Measurements from ENCODE around the gene ATXN7L1. TPM values are rescaled to one million over a fixed set of nuclear protein-coding genes. Genes with fewer than 3 reads are reported as not detected.
"Not testable (repeated sequence)": the region's sequence is repeated elsewhere in the genome, so short reads cannot be mapped to it uniquely, and the experiment has no call there.

ATXN7L1 gene
- total RNA-seq, 4 donors from 2014 or later: 8.0 to 14.1 (median 10.6) TPM

DNA sequence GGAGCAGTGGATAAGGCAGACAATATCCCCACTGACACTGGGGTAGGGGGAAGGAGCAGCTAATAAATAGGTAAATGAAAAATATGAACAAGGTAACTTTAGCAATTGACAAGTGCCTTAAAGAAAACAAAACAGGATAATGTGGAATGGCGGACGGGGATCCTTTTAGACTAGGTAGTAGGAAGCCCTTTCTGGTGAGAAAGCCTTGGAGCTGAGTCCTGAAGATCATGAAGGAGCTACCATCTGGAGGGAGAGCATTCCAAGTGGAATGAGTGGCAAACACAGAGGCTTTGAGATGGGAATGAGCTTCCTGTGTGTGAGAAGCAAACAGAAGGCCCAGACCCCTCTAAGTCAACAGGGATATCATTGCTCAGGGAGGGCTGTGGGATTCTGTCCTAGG, 16.0 kb upstream of the ATXN7L1 start:
- no peaks in the 10 kb centered on the region for H3K9me3 ChIP-seq
- intact Hi-C loops (cut with DNase I): no loop called here

GRCh38 chr7:105890290-105890997, 14.0 kb upstream of the ATXN7L1 start:
- no peak for DNase-seq
- H3K4me1 ChIP-seq: no peaks in the 10 kb centered on the region
- H3K4me3 ChIP-seq: no peak overlapping the region
- H3K9me3 ChIP-seq: no peaks in the 10 kb centered on the region
- 59 to 71% methylated on average over 4 of the region's 4 CpGs for WGBS, 2 donors
- TF ChIP-seq, protein P1, sequence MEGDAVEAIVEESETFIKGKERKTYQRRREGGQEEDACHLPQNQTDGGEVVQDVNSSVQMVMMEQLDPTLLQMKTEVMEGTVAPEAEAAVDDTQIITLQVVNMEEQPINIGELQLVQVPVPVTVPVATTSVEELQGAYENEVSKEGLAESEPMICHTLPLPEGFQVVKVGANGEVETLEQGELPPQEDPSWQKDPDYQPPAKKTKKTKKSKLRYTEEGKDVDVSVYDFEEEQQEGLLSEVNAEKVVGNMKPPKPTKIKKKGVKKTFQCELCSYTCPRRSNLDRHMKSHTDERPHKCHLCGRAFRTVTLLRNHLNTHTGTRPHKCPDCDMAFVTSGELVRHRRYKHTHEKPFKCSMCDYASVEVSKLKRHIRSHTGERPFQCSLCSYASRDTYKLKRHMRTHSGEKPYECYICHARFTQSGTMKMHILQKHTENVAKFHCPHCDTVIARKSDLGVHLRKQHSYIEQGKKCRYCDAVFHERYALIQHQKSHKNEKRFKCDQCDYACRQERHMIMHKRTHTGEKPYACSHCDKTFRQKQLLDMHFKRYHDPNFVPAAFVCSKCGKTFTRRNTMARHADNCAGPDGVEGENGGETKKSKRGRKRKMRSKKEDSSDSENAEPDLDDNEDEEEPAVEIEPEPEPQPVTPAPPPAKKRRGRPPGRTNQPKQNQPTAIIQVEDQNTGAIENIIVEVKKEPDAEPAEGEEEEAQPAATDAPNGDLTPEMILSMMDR (IDR thresholded peaks at IDR 0.05): no peak
- no peak for TF ChIP-seq POLR2A (IDR thresholded peaks at IDR 0.05)
- intact Hi-C loops (cut with DNase I): no loop called here
- H3K27ac ChIP-seq: no peak overlapping the region
- no peaks in the 10 kb centered on the region for H3K27me3 ChIP-seq
- no peaks in the 10 kb centered on the region for H3K36me3 ChIP-seq

More for the DNA sequence above, 16.0 kb upstream of the ATXN7L1 start:
- WGBS, 2 donors: 94 to 100% methylated on average over 2 of the region's 2 CpGs
- no peak for DNase-seq
- H3K27ac ChIP-seq: no peak overlapping the region
- no peaks in the 10 kb centered on the region for H3K27me3 ChIP-seq
- no peak overlapping the region for H3K4me3 ChIP-seq
- no peaks in the 10 kb centered on the region for H3K4me1 ChIP-seq
- no peaks in the 10 kb centered on the region for H3K36me3 ChIP-seq
- TF ChIP-seq, protein P1 (IDR thresholded peaks at IDR 0.05): no peak
- no peak for TF ChIP-seq POLR2A (IDR thresholded peaks at IDR 0.05)

GRCh38 chr7:105887569-105888189, 11.3 kb upstream of the ATXN7L1 start:
- no peaks in the 10 kb centered on the region for H3K4me1 ChIP-seq
- no peaks in the 10 kb centered on the region for H3K9me3 ChIP-seq
- H3K27me3 ChIP-seq: no peaks in the 10 kb centered on the region
- intact Hi-C loops (cut with DNase I): no loop called here
- no peak for TF ChIP-seq POLR2A (IDR thresholded peaks at IDR 0.05)
- H3K4me3 ChIP-seq: no peak overlapping the region
- H3K36me3 ChIP-seq: no peaks in the 10 kb centered on the region
- no peak for DNase-seq
- 37 to 59% methylated on average over 6 of the region's 6 CpGs for WGBS, 2 donors
- no peak overlapping the region for H3K27ac ChIP-seq

- DNase-seq: no peak
- TF ChIP-seq POLR2A (IDR thresholded peaks at IDR 0.05): no peak
- TF ChIP-seq, protein P1 (IDR thresholded peaks at IDR 0.05): no peak
- intact Hi-C loops (cut with DNase I): no loop called here
- H3K36me3 ChIP-seq: no peaks in the 10 kb centered on the region
- H3K27me3 ChIP-seq: no peaks in the 10 kb centered on the region
- WGBS, 2 donors: 42 to 51% methylated on average over 2 of the region's 2 CpGs
- H3K4me1 ChIP-seq: no peaks in the 10 kb centered on the region
- H3K4me3 ChIP-seq: no peak overlapping the region
- H3K27ac ChIP-seq: no peak overlapping the region
- no peaks in the 10 kb centered on the region for H3K9me3 ChIP-seq
Measured at GRCh38 chr7:105886776-105887175, 10.4 kb upstream of the ATXN7L1 start.

DNA sequence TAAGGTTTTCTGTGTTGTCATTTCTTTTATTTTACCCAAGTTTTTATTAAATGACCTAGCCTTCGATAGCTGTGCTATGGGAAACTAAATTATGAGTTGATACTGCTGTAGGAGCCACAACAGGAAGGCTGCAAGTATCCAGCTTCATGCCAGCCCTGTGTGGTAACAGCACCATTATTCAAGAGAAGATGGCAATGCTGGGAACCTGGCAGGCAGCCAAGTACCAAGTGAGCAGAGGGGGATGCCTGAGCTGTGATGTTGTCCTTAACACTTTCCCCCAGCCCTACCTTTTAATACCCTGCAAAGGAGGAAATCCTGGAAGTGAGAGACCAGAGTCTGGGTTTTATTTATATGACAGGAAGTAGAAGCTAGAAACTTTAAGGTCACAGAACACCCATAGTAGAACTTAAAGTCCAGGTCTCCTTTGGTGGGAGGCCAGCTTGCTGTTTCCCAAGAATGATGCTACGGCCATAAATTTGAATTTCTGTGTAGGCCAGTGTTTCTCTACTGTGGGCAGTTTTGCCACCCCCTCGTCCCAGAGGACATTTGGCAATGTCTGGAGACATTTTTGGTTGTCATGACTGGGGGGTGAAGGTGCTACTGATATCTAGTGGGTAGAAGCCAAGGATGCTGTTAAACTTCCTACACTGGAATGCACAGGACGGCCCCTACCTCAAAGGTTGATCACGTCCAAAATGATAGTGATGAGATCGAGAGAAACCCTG, 9.2 kb upstream of the ATXN7L1 start:
- WGBS, 2 donors: 88 to 93% methylated on average over 5 to 6 of the region's 6 CpGs
- no peak for DNase-seq

GRCh38 chr7:105883179-105883578, 6.8 kb upstream of the ATXN7L1 start:
- peaks cover 0 to 10% (median 5%) of the 10 kb centered on the region in 3 donors for H3K4me1 ChIP-seq
- H3K36me3 ChIP-seq; H3K27ac ChIP-seq; H3K9me3 ChIP-seq; H3K27me3 ChIP-seq; H3K4me3 ChIP-seq; DNase-seq; intact Hi-C loops (cut with DNase I): not testable (repeated sequence)
- 91 to 94% methylated on average over 6 of the region's 6 CpGs for WGBS, 2 donors

More for the DNA sequence above, 9.2 kb upstream of the ATXN7L1 start:
- no peak overlapping the region for H3K27ac ChIP-seq
- no peaks in the 10 kb centered on the region for H3K36me3 ChIP-seq
- H3K27me3 ChIP-seq: no peaks in the 10 kb centered on the region
- peaks cover 0 to 2% (median 0%) of the 10 kb centered on the region in 3 donors for H3K4me1 ChIP-seq
- intact Hi-C loops (cut with DNase I): no loop called here
- TF ChIP-seq, protein P1 (IDR thresholded peaks at IDR 0.05): no peak
- no peak for TF ChIP-seq POLR2A (IDR thresholded peaks at IDR 0.05)
- H3K4me3 ChIP-seq: no peak overlapping the region
- no peaks in the 10 kb centered on the region for H3K9me3 ChIP-seq

All from esophagus squamous epithelium (tissue), 5 donors.